K562 (cell line): ENCODE measurements around the gene FHIT. TPM values are rescaled to one million over a fixed set of nuclear protein-coding genes. Genes with fewer than 3 reads are reported as not detected.

Experiments
- ATAC-seq: fragments of 200-7000 bp; cut with Tn5 transposase; 3 replicates; pipeline ENCODE4 v1.9.1; 2020; ENCODE audit warnings: moderate library complexity
- BruUV-seq: library from RNA; stranded (reverse); fragments of 400-500 nt; replicated peaks from 2 replicates; lab custom pipeline; 2021; lab: Mats Ljungman, UMichigan
- CTCF ChIA-PET: fragments of 300-600 bp; formaldehyde crosslinking; extraction: SDS; loops from one replicate; lab custom pipeline; 2021; ENCODE audit warnings: low intra/inter-chr PET ratio; lab: Yijun Ruan, JAX
- POLR2A ChIA-PET: fragments of 300-600, 350-650 bp; sonication (Branson Sonifier 250); formaldehyde crosslinking; extraction: SDS; loops from one replicate; lab custom pipeline; 2021; ENCODE audit warnings: antibody characterized with exemption, inconsistent platforms; lab: Yijun Ruan, JAX
- DNase-seq, 4 experiments: peaks; one replicate each; pipeline versions ENCODE4 v3.0.0 to v3.0.0-alpha.2; 2011 to 2018; ENCODE audit warnings: low spot score in 3 of 4, mixed read lengths in 3 of 4; ENCODE audit errors: extremely low read depth in 1 of 4
- FAIRE-seq: peaks from 2 replicates; lab custom pipeline; 2011; peaks lifted over from hg19 to GRCh38; lab: Jason Lieb, UNC
- H2AFZ ChIP-seq: 2 replicates; pipeline ENCODE4 v1.6.0; 2011; ENCODE audit warnings: low read depth, low read length, control low read depth, inconsistent platforms
- H3K27ac ChIP-seq: fragments of 200-600 bp; 3 replicates; pipeline ENCODE4 v1.8.0; 2011; ENCODE audit warnings: low read depth, mild to moderate bottlenecking, control low read depth, inconsistent platforms, low read length, moderate library complexity, mixed read lengths; ENCODE audit errors: extremely low read depth
- H3K27me3 ChIP-seq, 2 experiments: fragments of 300-600 bp in 1 of 2; 2 replicates in 1 of 2; 3 replicates in 1 of 2; pipeline versions ENCODE4 v1.6.0 to v1.8.0; 2011; ENCODE audit warnings: inconsistent platforms in 2 of 2, low read length in 2 of 2, mild to moderate bottlenecking in 1 of 2, mixed read lengths in 1 of 2, moderate library complexity in 1 of 2; ENCODE audit not compliant: control insufficient read depth in 2 of 2, insufficient read depth in 2 of 2
- H3K36me3 ChIP-seq: fragments of 300-600 bp; 3 replicates; pipeline ENCODE4 v1.8.0; 2011; ENCODE audit warnings: mild to moderate bottlenecking, low read length, inconsistent platforms; ENCODE audit not compliant: control insufficient read depth, insufficient read depth
- H3K4me1 ChIP-seq, 2 experiments: fragments of 200-600 bp in 1 of 2; replicated peaks in 1 of 2; 2 replicates in 1 of 2; 3 replicates in 1 of 2; pipeline versions ENCODE4 v1.5.1 to v1.8.0; 2011; ENCODE audit warnings: inconsistent platforms in 2 of 2, low read length in 2 of 2, mild to moderate bottlenecking in 1 of 2, mixed read lengths in 1 of 2, moderate library complexity in 1 of 2; ENCODE audit not compliant: control insufficient read depth in 2 of 2, insufficient read depth in 2 of 2
- H3K4me2 ChIP-seq: 2 replicates; pipeline ENCODE4 v1.6.1; 2011; ENCODE audit warnings: low read length, control low read depth, inconsistent platforms, mixed read lengths; ENCODE audit not compliant: insufficient read depth
- H3K4me3 ChIP-seq: fragments of 200-600 bp; sonication (generic), shearing (Covaris generic); 2 replicates; pipeline ENCODE4 v1.5.1; 2016; ENCODE audit warnings: control low read depth, inconsistent platforms
- H3K79me2 ChIP-seq: fragments of 200-600 bp; 3 replicates; pipeline ENCODE4 v1.8.0; 2011; ENCODE audit warnings: low read length, inconsistent platforms; ENCODE audit not compliant: control insufficient read depth, insufficient read depth
- H3K9ac ChIP-seq, 2 experiments: 2 replicates each; pipeline versions ENCODE4 v1.6.0 to v1.6.1; 2011; ENCODE audit warnings: low read depth in 2 of 2, low read length in 2 of 2, control low read depth in 1 of 2, inconsistent platforms in 1 of 2, mild to moderate bottlenecking in 1 of 2, mixed read lengths in 1 of 2; ENCODE audit not compliant: insufficient read depth in 1 of 2
- H3K9me1 ChIP-seq: one replicate; pipeline ENCODE4 v1.6.0; 2011; ENCODE audit warnings: inconsistent platforms, mild to moderate bottlenecking, low read length, moderate library complexity; ENCODE audit not compliant: control insufficient read depth, insufficient read depth
- H3K9me3 ChIP-seq: replicated peaks from 2 replicates; pipeline ENCODE4 v1.5.1; 2011; ENCODE audit warnings: low read depth, low read length, inconsistent platforms; ENCODE audit not compliant: control insufficient read depth, insufficient read depth
- H4K20me1 ChIP-seq: replicated peaks from 2 replicates; pipeline ENCODE4 v1.6.1; 2011; ENCODE audit warnings: low read length, inconsistent platforms, mixed read lengths; ENCODE audit not compliant: control insufficient read depth, insufficient read depth
- ATF3 ChIP-seq, 2 experiments: fragments of 450-650 bp in 1 of 2; sonication (generic) in 1 of 2; formaldehyde crosslinking in 1 of 2; IDR thresholded peaks in 1 of 2; conservative IDR thresholded peaks in 1 of 2; 2 replicates each; pipeline versions ENCODE4 v1.6.1 to v1.8.1; 2016 to 2023; ENCODE audit warnings: mild to moderate bottlenecking in 2 of 2, moderate library complexity in 2 of 2, inconsistent platforms in 1 of 2, missing genetic modification reagents in 1 of 2
- GATA2 ChIP-seq: sonication (generic); formaldehyde crosslinking; IDR thresholded peaks from 2 replicates; pipeline ENCODE4 v1.4.0; 2020; ENCODE audit warnings: mild to moderate bottlenecking, missing genetic modification reagents
- HBP1 ChIP-seq: fragments of 450-650 bp; formaldehyde crosslinking; IDR thresholded peaks from 2 replicates; pipeline ENCODE4 v1.4.0; 2022; ENCODE audit warnings: missing genetic modification characterization
- IRF9 ChIP-seq: fragments of 450-650 bp; IDR thresholded peaks from 2 replicates; pipeline ENCODE4 v1.6.1; 2016; ENCODE audit warnings: missing biosample characterization, missing genetic modification characterization
- JUNB ChIP-seq: fragments of 450-650 bp; formaldehyde crosslinking; conservative IDR thresholded peaks from 2 replicates; pipeline ENCODE4 v1.4.0; 2020; ENCODE audit warnings: mild to moderate bottlenecking
- KAT8 ChIP-seq: fragments of 450-650 bp; IDR thresholded peaks from 2 replicates; pipeline ENCODE4 v1.6.1; 2016; ENCODE audit warnings: low read depth, mild to moderate bottlenecking
- L3MBTL2 ChIP-seq: fragments of 450-650 bp; IDR thresholded peaks from 2 replicates; pipeline ENCODE4 v1.6.1; 2016; ENCODE audit warnings: mild to moderate bottlenecking, moderate library complexity
- NCOA1 ChIP-seq: fragments of 450-650 bp; IDR thresholded peaks from 2 replicates; pipeline ENCODE4 v1.6.1; 2016; ENCODE audit warnings: low read depth
- PHB2 ChIP-seq: fragments of 450-650 bp; IDR thresholded peaks from 2 replicates; pipeline ENCODE4 v1.6.1; 2017; ENCODE audit warnings: low read depth
- TAF9B ChIP-seq: fragments of 450-650 bp; IDR thresholded peaks from 2 replicates; pipeline ENCODE4 v1.6.1; 2018; ENCODE audit warnings: mild to moderate bottlenecking; ENCODE audit not compliant: partially characterized antibody
- TBL1XR1 ChIP-seq, 2 experiments: IDR thresholded peaks; 2 replicates each; pipeline ENCODE4 v1.6.1; 2012; ENCODE audit warnings: improper control_type of control experiment in 2 of 2, low read length in 2 of 2, mild to moderate bottlenecking in 1 of 2
- ZFP30 ChIP-seq: fragments of 250-450 bp; sonication (Bioruptor Pico); IDR thresholded peaks from 2 replicates; pipeline ENCODE4 v1.8.0; 2022; ENCODE audit warnings: moderate library complexity, mild to moderate bottlenecking, inconsistent platforms, borderline replicate concordance
- ZNF263 ChIP-seq: sonication (generic); formaldehyde crosslinking; IDR thresholded peaks from 2 replicates; pipeline ENCODE4 v1.8.0; 2022; ENCODE audit warnings: mild to moderate bottlenecking, missing genetic modification reagents, borderline replicate concordance
- ZNF766 ChIP-seq: fragments of 200-800 bp; sonication (Bioruptor generic); conservative IDR thresholded peaks from 2 replicates; pipeline ENCODE4 v1.6.1; 2016; ENCODE audit warnings: missing genetic modification characterization, missing compliant biosample characterization
- WGBS: fragments of 100-300 bp; shearing (Covaris generic); methylation state at CpG from one replicate; pipeline ENCODE4 v1.1.6; 2016; ENCODE audit warnings: low coverage, mixed read lengths; ENCODE audit not compliant: insufficient coverage; ENCODE audit errors: missing lambda C conversion rate; 5-methylcytosine and 5-hydroxymethylcytosine counted together
- in situ Hi-C: fragments of 300-500 bp; cut with MboI; formaldehyde crosslinking; loops from 4 replicates; pipeline ENCODE4 v1.15.0; 2018; ENCODE audit warnings: inconsistent platforms, mixed read lengths
- intact Hi-C: fragments of 100-400 bp; cut with micrococcal nuclease; formaldehyde crosslinking; loops from 2 replicates; pipeline ENCODE4 v1.14.2; 2022
- polyA plus RNA-seq, 8 experiments: library from polyadenylated mRNA; depleted of rRNA in 4 of 8; stranded (reverse) in 5 of 8; unstranded in 3 of 8; fragments of >200 nt; fragmentation: Nextera tagmentation in 2 of 8; fragmentation: Illumina TruSeq in 1 of 8; extraction: Ambion mirVana in 2 of 8; extraction: Trizol in 1 of 8; gene quantifications; 2 replicates each; pipeline versions ENCODE4 v1.2.1 to v1.2.3, GENCODE V29; 2011 to 2014; ENCODE audit warnings: inconsistent platforms in 1 of 8, missing spikeins in 1 of 8
- total RNA-seq, 7 experiments: library from RNA; depleted of rRNA in 6 of 7; stranded (reverse); fragments of >200 nt in 6 of 7; fragmentation: Illumina TruSeq in 2 of 7; extraction: Trizol in 2 of 7; gene quantifications; 2 replicates each; pipeline versions ENCODE4 v1.2.1 to v1.2.3, GENCODE V29; 2011 to 2021; ENCODE audit warnings: low replicate concordance in 1 of 7

Gene FHIT
- total and polyA plus RNA-seq, 9 of the 15 experiments (the other 6 are each of a cell fraction or from before 2014, with no cell fraction given): 1.7 to 9.1 (median 4.3) TPM

GRCh38 chr3:60588806-60589205 is 662.4 kb downstream of the FHIT start:
- in situ Hi-C loops (no loop called here), intact Hi-C loops (no loop called here)
- TF ChIP-seq TBL1XR1 (IDR thresholded peaks at IDR 0.05; ENCODE audit: low read length in 2 of 2): no peak
- no peak for TF ChIP-seq JUNB (CRISPR knock-in tag)
- no peak for TF ChIP-seq PHB2
- TF ChIP-seq IRF9 (tag): no peak
- no peaks in the 10 kb centered on the region for H3K27me3 ChIP-seq
- WGBS: no CpG with 5 or more reads among the region's 3 CpGs
- H3K9me3 ChIP-seq: no peaks in the 10 kb centered on the region
- ATAC-seq (no peak), DNase-seq (no peak), FAIRE-seq (no peak)
- no peaks in the 10 kb centered on the region for H3K79me2 ChIP-seq
- ChIA-PET POLR2A (no interaction called here), CTCF (no interaction called here)
- no peak overlapping the region for H3K4me2 ChIP-seq
- no peak overlapping the region for H3K4me3 ChIP-seq
- H2AFZ ChIP-seq: no peak overlapping the region
- H3K27ac ChIP-seq: no peak overlapping the region
- no peaks in the 10 kb centered on the region for H4K20me1 ChIP-seq
- no peak overlapping the region for H3K9ac ChIP-seq
- H3K9me1 ChIP-seq: no peaks in the 10 kb centered on the region
- no TSS peak for BruUV-seq
- no peaks in the 10 kb centered on the region for H3K4me1 ChIP-seq
- no peaks in the 10 kb centered on the region for H3K36me3 ChIP-seq

- WGBS: 0% methylated on average over 1 of the region's 1 CpG
- ChIA-PET POLR2A (no interaction called here), CTCF (no interaction called here)
- no peak for ATAC-seq
- intact Hi-C loops: no loop called here
- no TSS peak for BruUV-seq
- no peak overlapping the region for H3K9ac ChIP-seq
- H3K4me3 ChIP-seq: no peak overlapping the region
- no peaks in the 10 kb centered on the region for H3K36me3 ChIP-seq
- no peaks in the 10 kb centered on the region for H3K27me3 ChIP-seq
- no peak for DNase-seq
- no peaks in the 10 kb centered on the region for H3K9me1 ChIP-seq
- H3K79me2 ChIP-seq: no peaks in the 10 kb centered on the region
- H2AFZ ChIP-seq: no peak overlapping the region
- H3K9me3 ChIP-seq: no peaks in the 10 kb centered on the region
- no peak for FAIRE-seq
- H3K27ac ChIP-seq: no peak overlapping the region
- H4K20me1 ChIP-seq: no peaks in the 10 kb centered on the region
- in situ Hi-C loops: no loop called here
- H3K4me1 ChIP-seq: no peaks in the 10 kb centered on the region
- no peak overlapping the region for H3K4me2 ChIP-seq
- TF ChIP-seq ZNF263 (CRISPR knock-in tag) (no peak), TAF9B (no peak), ATF3 (IDR thresholded peaks at IDR 0.05) (no peak), ATF3 (CRISPR knock-in tag; conservative IDR thresholded peaks at IDR 0.05) (no peak), HBP1 (no peak), ZFP30 (CRISPR knock-in tag) (no peak), KAT8 (no peak), NCOA1 (no peak), GATA2 (no peak), ZNF766 (CRISPR knock-in tag) (no peak), L3MBTL2 (no peak)
Measured at GRCh38 chr3:60585918-60586317, 665.3 kb downstream of the FHIT start.
